Kidney epithelial cell (primary cell): ENCODE results near the gene ZBTB45. TPM values are rescaled to one million over a fixed set of nuclear protein-coding genes. Genes with fewer than 3 reads are reported as not detected.
A peak's percentile ranks its signal among the peaks of the same experiment; 100 is the strongest.

Source experiments
- DNase-seq: peaks from one replicate; pipeline ENCODE4 v3.0.0-alpha.2; 2010; ENCODE audit warnings: low read depth
- H3K27me3 ChIP-seq: 2 replicates; pipeline ENCODE4 v1.6.0; 2011; ENCODE audit warnings: low read length; ENCODE audit not compliant: control insufficient read depth, insufficient read depth
- H3K36me3 ChIP-seq: 2 replicates; pipeline ENCODE4 v1.5.1; 2011; ENCODE audit warnings: low read length; ENCODE audit not compliant: control insufficient read depth, insufficient read depth
- H3K4me3 ChIP-seq: 2 replicates; pipeline ENCODE4 v1.5.1; 2011; ENCODE audit warnings: low read depth, mild to moderate bottlenecking, control low read depth, low read length
- total RNA-seq: library from RNA; depleted of rRNA; stranded (reverse); fragments of >200 nt; gene quantifications from 2 replicates; pipeline ENCODE4 v1.2.3, GENCODE V29; 2015
- TF ChIP-seq, protein P1 (sequence below): IDR thresholded peaks from 2 replicates; pipeline ENCODE4 v1.5.1; 2011; ENCODE audit warnings: mild to moderate bottlenecking, moderate library complexity, low read length, control low read depth, inconsistent platforms; ENCODE audit not compliant: insufficient read depth, poor library complexity, severe bottlenecking

Gene ZBTB45
- total RNA-seq, 1 donor from 2014 or later: 16.2 TPM

DNA sequence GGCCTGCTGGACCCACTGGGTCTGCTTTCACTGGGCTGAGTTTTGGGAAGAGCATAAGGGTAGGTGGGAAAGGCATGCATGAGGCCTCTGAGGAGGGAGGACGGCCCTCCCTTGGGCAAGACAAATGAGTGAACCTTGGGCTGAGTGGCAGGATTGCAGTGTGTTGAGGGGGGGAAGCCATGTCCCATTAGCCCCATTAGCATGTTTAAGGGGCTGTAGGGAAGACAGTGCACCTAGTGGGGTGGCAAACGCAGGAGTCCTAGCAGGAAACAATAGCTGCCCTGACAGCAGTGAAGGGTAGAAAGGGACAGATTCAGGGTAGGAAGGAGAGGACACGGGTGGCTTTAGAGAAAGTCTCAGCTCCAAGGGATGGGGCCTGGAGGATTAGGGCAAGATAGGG is 3.1 kb upstream of the ZBTB45 start:
- no peak overlapping the region for H3K4me3 ChIP-seq
- H3K27me3 ChIP-seq: no peaks in the 10 kb centered on the region
- DNase-seq: no peak
- TF ChIP-seq, protein P1, sequence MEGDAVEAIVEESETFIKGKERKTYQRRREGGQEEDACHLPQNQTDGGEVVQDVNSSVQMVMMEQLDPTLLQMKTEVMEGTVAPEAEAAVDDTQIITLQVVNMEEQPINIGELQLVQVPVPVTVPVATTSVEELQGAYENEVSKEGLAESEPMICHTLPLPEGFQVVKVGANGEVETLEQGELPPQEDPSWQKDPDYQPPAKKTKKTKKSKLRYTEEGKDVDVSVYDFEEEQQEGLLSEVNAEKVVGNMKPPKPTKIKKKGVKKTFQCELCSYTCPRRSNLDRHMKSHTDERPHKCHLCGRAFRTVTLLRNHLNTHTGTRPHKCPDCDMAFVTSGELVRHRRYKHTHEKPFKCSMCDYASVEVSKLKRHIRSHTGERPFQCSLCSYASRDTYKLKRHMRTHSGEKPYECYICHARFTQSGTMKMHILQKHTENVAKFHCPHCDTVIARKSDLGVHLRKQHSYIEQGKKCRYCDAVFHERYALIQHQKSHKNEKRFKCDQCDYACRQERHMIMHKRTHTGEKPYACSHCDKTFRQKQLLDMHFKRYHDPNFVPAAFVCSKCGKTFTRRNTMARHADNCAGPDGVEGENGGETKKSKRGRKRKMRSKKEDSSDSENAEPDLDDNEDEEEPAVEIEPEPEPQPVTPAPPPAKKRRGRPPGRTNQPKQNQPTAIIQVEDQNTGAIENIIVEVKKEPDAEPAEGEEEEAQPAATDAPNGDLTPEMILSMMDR: no peak
- no peaks in the 10 kb centered on the region for H3K36me3 ChIP-seq

DNA sequence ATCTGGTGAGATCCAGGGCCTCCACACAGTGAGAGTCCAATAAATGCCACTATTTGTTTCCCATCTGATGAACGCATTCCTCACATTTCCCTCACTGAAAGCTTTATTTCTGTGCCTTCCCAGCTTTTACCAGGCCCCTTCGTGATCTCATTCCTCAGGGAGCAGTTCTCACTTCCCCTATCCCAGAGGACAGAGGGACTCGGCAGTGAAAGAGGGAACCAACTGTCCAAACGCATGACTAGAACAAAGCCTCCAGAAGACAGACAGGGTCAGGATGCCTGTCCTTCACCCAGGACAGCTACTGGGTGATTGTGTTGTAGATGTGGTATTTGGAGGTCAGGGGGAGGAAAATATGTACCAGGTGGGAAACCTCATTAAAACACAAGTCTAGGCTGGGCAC is 2.0 kb upstream of the ZBTB45 start:
- Histone ChIP-seq H3K4me3 (no peak overlapping the region), H3K36me3 (no peaks in the 10 kb centered on the region), H3K27me3 (no peaks in the 10 kb centered on the region)
- no peak for DNase-seq
- TF ChIP-seq, protein P1: no peak

DNA sequence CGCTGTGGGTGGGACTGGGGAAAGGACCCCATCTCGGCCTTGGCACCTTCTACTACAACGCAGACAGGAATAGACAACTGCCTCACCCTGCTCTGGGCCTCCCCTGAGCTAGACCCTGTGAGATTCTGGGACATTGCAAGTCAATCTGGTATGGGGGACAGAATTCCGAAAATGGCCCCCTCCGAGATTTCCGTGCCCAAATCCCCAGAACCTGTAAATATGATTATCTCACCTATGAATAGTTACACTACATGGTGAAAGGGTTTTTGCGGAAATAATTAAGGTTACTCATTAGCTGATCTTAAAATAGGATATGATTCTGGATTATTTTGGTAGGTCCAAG is 618 bp upstream of the ZBTB45 start:
- H3K27me3 ChIP-seq: no peaks in the 10 kb centered on the region
- peak overlapping the region; percentile 92 for H3K4me3 ChIP-seq
- TF ChIP-seq, protein P1: no peak
- H3K36me3 ChIP-seq: no peaks in the 10 kb centered on the region
- no peak for DNase-seq

DNA sequence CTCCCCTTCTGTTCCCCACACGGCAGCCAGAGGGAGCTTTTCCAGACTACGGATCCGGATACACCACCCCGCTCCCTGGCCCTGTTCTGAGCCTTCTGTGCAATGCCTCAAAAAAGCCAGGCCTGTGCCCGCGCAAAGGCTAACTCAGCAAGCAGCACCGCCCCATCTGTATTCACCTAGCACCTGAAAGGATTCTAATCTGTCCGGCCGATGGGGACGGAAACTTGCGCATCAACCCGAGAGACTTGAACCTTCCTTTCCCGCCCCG is 589 bp downstream of the ZBTB45 start:
- DNase-seq: no peak
- H3K36me3 ChIP-seq: no peaks in the 10 kb centered on the region
- TF ChIP-seq, protein P1: peak; percentile 91
- H3K4me3 ChIP-seq: peak overlapping the region; percentile 92
- no peaks in the 10 kb centered on the region for H3K27me3 ChIP-seq

DNA sequence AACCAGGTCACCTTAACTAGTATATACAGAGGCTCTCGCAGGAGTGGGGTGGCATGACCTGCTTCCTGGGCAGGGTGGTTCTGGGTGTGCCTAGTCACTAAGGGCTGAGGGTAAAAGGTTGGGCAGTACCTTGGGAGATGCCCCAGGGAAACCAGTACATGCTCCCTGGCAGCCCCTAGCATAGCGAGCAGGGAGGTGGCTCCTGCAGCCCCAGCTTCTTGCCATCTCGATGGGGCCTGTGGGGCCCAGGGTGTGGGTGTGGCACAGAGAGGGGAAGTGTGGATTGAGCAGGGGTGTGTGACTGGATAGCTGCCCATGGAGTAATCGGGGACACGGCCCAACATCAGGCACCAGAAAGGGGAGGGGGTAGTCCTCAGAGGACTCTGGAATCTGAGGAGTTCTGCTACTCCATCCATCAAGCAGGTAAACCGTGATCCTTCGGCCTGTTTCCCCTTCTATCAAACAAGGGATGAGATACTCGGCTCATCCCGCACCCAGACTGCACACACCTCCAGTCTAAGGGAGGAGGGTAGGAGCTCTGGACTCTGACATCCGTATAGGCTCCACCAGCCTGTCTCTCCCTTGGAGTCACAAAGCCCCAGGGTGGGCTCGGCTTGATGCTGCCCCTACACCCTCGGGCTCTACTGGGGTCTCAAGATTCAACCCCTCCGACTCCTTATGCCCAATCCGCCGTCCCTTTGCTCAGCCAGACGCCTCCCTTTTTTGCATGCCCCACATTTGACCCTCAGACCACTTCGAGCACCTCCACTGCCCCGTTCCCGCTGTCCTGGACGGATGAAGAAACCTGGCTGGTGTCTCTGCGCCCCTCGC is 1.1 kb downstream of the ZBTB45 start:
- Histone ChIP-seq H3K27me3 (no peaks in the 10 kb centered on the region), H3K36me3 (no peaks in the 10 kb centered on the region), H3K4me3 (peak overlapping the region; percentile 92)
- no peak for DNase-seq
- TF ChIP-seq, protein P1: no peak
